Left lung (tissue), 10 donors: ENCODE data around the gene TPCN2. TPM values are rescaled to one million over a fixed set of nuclear protein-coding genes. Genes with fewer than 3 reads are reported as not detected.

ENCODE experiments used
- ATAC-seq: fragments of 200-7000 bp; cut with Tn5 transposase; one replicate; pipeline ENCODE4 v1.9.1; 2020; ENCODE audit warnings: moderate library complexity
- DNase-seq, 4 donors: peaks; one replicate each; pipeline ENCODE4 v3.0.0-alpha.2; 2013 to 2020
- H3K27ac ChIP-seq, 2 donors: fragments of 200-600 bp; sonication (generic) in 1 of 2; one replicate each; pipeline versions ENCODE4 v1.5.0 to v1.8.0; 2020 to 2021
- H3K27me3 ChIP-seq, 2 donors: fragments of 200-600 bp; sonication (generic) in 1 of 2; one replicate each; pipeline versions ENCODE4 v1.5.0 to v1.8.0; 2020 to 2021
- H3K36me3 ChIP-seq, 2 donors: fragments of 200-600 bp; sonication (generic) in 1 of 2; one replicate each; pipeline versions ENCODE4 v1.5.0 to v1.8.0; 2020 to 2021
- H3K4me1 ChIP-seq, 2 donors: fragments of 200-600 bp; one replicate each; pipeline ENCODE4 v1.8.0; 2021
- H3K4me3 ChIP-seq, 2 donors: fragments of 200-600 bp; sonication (generic) in 1 of 2; one replicate each; pipeline versions ENCODE4 v1.5.0 to v1.8.0; 2020 to 2021; ENCODE audit warnings: mild to moderate bottlenecking in 1 of 2
- H3K9me3 ChIP-seq, 2 donors: fragments of 200-600 bp; sonication (generic) in 1 of 2; one replicate each; pipeline versions ENCODE4 v1.5.0 to v1.8.0; 2020 to 2021
- intact Hi-C, 2 donors: fragments of 100-400 bp; cut with DNase I; formaldehyde crosslinking; loops; one replicate each; pipeline versions ENCODE4 v1.11.2 to v1.14.2; 2022
- polyA plus RNA-seq, 6 donors: library from polyadenylated mRNA; unstranded; fragments of 120-200 nt; gene quantifications; one replicate each; pipeline ENCODE4 v1.2.1, GENCODE V29; 2013; ENCODE audit not compliant: insufficient read length in 6 of 6
- total RNA-seq, 2 donors: library from RNA; stranded (reverse); fragmentation: NEBNext Ultra II Directional; extraction: Animal tissue kit (Norgen Biotek cat#: 25700); gene quantifications; one replicate each; pipeline ENCODE4 v1.2.1, GENCODE V29; 2021
- TF ChIP-seq, protein P1 (sequence below), 2 donors: fragments of 200-600 bp; sonication (generic) in 1 of 2; IDR thresholded peaks; one replicate each; pipeline versions ENCODE4 v1.5.0 to v1.8.0; 2021; ENCODE audit warnings: antibody characterized with exemption in 2 of 2
- donor health status: DM: no; HTN: yes; CAD: no.
- donor health status: DM: no; HTN: no; CAD: no.

Gene TPCN2
- total and polyA plus RNA-seq, 8 donors: 12.1 to 22.0 (median 14.9) TPM

DNA sequence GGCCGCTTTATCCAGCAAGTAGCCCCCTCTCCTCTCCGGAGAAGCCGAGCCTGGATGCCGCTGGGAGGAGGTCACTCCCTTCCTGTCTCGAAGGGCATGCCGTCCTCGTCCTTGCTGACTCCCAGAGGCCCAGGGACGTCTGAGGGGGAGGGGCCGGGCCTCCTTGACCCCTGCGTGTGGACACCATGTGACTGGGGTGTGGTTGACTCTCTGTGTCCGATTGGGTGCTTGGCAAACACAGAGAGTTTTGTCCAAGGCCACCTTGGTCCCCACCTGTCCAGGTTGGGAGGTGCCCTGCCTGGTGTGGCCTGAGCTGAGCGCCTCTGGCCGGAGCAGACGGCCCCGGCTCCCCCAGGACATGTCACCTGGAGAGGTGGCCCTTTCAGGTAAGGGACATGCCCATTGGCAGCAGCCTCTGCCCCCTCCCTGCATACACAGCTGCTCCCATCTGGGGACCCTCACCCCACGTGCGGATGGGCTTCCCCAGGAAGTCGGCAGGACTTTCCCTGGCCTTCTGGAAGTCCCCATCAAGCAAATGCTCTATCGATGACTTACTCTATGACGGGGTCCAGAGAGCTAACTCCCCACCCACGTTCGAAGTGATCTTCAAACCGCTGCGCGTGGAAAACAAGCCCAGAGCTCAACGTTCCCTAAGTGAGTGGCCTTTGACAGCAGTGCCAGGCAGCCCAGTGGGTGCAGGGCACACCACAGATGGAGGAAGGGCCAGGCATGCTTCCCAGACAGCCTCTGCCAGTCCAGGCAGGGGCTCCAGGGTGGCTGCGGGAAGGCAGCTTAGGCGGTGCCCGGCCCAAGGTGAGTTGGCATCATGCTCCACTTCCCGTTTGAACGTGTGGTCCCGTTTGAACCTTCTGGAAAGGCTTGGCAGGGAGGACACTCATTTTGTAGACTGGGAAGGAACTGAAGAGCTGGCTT is 106.8 kb downstream of the TPCN2 start, which contains the start of gene SMIM38:
Gene SMIM38, plus strand, starts transcription at position 634 of the 933 bp plus-strand sequence. CDS start 1,912 bp downstream, outside the sequence.
- H3K9me3 ChIP-seq: peaks cover 0 to 2% of the 10 kb centered on the region in 2 donors
- H3K27me3 ChIP-seq: peaks cover 0 to 12% of the 10 kb centered on the region in 2 donors
- TF ChIP-seq, protein P1, sequence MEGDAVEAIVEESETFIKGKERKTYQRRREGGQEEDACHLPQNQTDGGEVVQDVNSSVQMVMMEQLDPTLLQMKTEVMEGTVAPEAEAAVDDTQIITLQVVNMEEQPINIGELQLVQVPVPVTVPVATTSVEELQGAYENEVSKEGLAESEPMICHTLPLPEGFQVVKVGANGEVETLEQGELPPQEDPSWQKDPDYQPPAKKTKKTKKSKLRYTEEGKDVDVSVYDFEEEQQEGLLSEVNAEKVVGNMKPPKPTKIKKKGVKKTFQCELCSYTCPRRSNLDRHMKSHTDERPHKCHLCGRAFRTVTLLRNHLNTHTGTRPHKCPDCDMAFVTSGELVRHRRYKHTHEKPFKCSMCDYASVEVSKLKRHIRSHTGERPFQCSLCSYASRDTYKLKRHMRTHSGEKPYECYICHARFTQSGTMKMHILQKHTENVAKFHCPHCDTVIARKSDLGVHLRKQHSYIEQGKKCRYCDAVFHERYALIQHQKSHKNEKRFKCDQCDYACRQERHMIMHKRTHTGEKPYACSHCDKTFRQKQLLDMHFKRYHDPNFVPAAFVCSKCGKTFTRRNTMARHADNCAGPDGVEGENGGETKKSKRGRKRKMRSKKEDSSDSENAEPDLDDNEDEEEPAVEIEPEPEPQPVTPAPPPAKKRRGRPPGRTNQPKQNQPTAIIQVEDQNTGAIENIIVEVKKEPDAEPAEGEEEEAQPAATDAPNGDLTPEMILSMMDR (IDR thresholded peaks at IDR 0.05): no peak
- ATAC-seq (no peak), DNase-seq (no peak)
- H3K27ac ChIP-seq: no peak within 1 kb of the TSS
- H3K36me3 ChIP-seq: no peaks in the 10 kb centered on the region
- no peak within 1 kb of the TSS for H3K4me3 ChIP-seq
- H3K4me1 ChIP-seq: peaks cover 9 to 17% of the 10 kb centered on the region in 2 donors
- intact Hi-C loops: no loop called here

DNA sequence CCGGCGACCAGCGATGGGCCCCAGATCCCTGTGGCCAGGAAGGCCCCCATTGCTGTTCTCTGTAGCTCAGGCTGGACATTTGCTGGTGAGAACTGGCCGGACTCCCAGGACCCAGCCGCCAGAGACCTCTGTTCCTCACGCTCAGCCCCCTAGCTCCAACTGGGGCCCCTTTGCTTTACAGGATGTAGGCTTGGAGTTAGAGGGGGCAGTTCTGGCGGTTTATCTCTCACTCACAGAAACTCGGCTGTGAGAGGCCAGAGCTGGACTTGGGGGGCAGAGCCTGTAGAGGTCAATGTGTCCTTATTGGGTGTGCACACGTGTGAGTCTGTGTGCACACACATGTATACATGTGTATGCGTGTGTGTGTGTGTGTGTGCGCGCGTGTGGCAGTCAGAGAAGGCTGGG is 107.5 kb downstream of the TPCN2 start:
- Histone ChIP-seq H3K9me3 (no peaks in the 10 kb centered on the region), H3K4me1 (peaks cover 9 to 17% of the 10 kb centered on the region in 2 donors), H3K36me3 (no peaks in the 10 kb centered on the region), H3K4me3 (no peak overlapping the region), H3K27me3 (peaks cover 0 to 12% of the 10 kb centered on the region in 2 donors), H3K27ac (no peak overlapping the region)
- DNase-seq (peak in 1 of 4 donors; percentile 45), ATAC-seq (no peak)
- TF ChIP-seq, protein P1 (IDR thresholded peaks at IDR 0.05): no peak
- intact Hi-C loops: no loop called here

DNA sequence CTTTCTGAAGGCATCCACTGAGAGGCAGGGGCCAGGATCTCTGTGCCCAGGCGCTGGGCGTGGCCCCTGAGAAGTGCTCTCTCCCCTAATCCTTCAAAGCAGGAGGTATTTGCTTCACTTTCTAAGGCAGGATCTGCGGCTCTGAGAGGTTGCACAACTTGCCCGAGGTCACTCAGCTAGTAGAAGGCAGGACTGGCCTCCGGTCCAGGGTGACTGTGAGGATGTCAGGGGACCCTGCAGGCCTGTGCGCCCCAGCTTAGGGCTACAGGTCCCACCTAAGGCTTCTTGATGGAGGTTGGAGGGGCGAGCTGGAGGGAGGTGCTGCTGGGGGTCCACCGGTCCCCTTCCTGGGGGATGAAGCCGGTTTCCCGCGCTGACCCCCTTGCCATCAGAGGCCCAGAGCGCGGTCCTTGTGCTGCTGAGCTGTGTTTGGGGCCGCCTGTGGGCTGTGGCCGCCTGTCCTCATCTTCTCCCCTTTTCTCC is 108.0 kb downstream of the TPCN2 start:
- peaks cover 0 to 12% of the 10 kb centered on the region in 2 donors for H3K27me3 ChIP-seq
- intact Hi-C loops: no loop called here
- no peak overlapping the region for H3K27ac ChIP-seq
- TF ChIP-seq, protein P1 (IDR thresholded peaks at IDR 0.05): no peak
- peaks cover 9 to 17% of the 10 kb centered on the region in 2 donors for H3K4me1 ChIP-seq
- peak in 1 of 4 donors; percentile 33 for DNase-seq
- H3K36me3 ChIP-seq: no peaks in the 10 kb centered on the region
- peak; percentile 86 for ATAC-seq
- H3K9me3 ChIP-seq: no peaks in the 10 kb centered on the region
- H3K4me3 ChIP-seq: no peak overlapping the region

DNA sequence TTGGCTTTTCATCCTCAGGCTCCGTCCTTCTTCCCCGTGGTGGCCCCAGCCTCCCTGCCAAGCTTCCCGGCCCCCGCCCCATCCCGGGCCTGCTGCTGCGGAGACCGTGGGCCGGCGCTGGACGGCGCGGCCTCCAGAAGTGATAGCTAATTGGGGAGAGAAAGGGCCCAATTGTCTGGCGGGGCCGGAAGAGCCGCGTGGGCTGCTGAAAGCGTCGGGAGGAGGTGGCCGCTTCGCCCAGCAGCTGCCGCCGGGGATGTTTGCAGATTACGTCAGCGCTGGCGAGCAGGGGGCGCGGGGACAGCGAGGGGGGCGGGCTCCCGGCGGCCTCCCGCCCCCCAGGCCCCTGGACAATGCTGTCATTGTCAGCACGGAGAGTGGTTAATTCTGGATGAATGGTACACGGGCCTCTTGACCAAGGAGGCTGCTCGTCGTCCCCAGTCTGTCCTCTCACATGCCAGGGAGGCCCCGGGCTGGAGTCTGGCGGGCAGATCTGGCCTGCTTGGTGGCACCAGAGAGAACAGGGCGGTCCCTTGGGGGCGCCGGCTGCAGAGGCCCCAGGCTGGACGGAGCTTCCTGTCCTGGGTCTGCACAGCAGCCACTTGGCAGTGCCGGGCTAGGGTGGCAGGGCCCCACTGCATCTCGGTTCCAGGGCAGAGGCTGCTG is 108.6 kb downstream of the TPCN2 start:
- TF ChIP-seq, protein P1 (IDR thresholded peaks at IDR 0.05): no peak
- H3K36me3 ChIP-seq: no peaks in the 10 kb centered on the region
- no peak overlapping the region for H3K27ac ChIP-seq
- peaks cover 9 to 17% of the 10 kb centered on the region in 2 donors for H3K4me1 ChIP-seq
- no peak overlapping the region for H3K4me3 ChIP-seq
- H3K9me3 ChIP-seq: no peaks in the 10 kb centered on the region
- intact Hi-C loops: no loop called here
- peaks cover 0 to 12% of the 10 kb centered on the region in 2 donors for H3K27me3 ChIP-seq
- peak; percentile 59 for ATAC-seq
- DNase-seq: peak in 2 of 4 donors; percentile 72 to 90
